C4-2B (cell line): Measurements from ENCODE around the gene GRM7.

ENCODE experiments used
- ZFX ChIP-seq: fragments of 450-650 bp; IDR thresholded peaks from 2 replicates; pipeline ENCODE4 v1.6.1; 2017
- TF ChIP-seq, protein P1 (sequence below): fragments of 450-650 bp; conservative IDR thresholded peaks from 2 replicates; pipeline ENCODE4 v1.5.1; 2017; ENCODE audit warnings: mild to moderate bottlenecking

DNA sequence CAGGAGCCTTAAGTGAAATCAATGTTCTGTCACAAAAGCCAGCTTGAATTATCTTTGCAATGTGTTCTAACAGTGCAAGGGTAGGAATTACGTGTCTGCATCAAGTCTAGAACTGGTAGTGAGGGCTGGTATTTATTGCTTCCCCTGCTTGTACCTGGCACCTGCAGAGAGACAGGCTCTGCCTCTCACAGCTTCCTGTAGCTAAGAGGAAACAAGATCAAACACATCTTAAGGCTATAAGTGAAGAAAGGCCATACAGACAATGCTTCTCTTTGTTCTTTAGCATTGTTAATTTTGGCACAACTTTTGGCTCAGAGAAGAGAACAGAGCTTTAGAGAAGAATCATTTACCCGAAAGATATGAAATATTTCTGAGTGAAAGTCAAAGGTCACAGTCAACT is 479.9 kb downstream of the GRM7 start:
- TF ChIP-seq, protein P1, sequence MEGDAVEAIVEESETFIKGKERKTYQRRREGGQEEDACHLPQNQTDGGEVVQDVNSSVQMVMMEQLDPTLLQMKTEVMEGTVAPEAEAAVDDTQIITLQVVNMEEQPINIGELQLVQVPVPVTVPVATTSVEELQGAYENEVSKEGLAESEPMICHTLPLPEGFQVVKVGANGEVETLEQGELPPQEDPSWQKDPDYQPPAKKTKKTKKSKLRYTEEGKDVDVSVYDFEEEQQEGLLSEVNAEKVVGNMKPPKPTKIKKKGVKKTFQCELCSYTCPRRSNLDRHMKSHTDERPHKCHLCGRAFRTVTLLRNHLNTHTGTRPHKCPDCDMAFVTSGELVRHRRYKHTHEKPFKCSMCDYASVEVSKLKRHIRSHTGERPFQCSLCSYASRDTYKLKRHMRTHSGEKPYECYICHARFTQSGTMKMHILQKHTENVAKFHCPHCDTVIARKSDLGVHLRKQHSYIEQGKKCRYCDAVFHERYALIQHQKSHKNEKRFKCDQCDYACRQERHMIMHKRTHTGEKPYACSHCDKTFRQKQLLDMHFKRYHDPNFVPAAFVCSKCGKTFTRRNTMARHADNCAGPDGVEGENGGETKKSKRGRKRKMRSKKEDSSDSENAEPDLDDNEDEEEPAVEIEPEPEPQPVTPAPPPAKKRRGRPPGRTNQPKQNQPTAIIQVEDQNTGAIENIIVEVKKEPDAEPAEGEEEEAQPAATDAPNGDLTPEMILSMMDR = no peak
- TF ChIP-seq ZFX = no peak
